H1 (cell line): ENCODE results near the gene ZNF726. TPM values are rescaled to one million over a fixed set of nuclear protein-coding genes. Genes with fewer than 3 reads are reported as not detected.
"Not testable (repeated sequence)": the region's sequence is repeated elsewhere in the genome, so short reads cannot be mapped to it uniquely, and the experiment has no call there.

Source experiments
- CTCF ChIA-PET: fragments of 300-600 bp; sonication (Branson Sonifier 250); formaldehyde crosslinking; loops from one replicate; lab custom pipeline; 2021; ENCODE audit not compliant: partially characterized antibody; lab: Charles Lee
- POLR2A ChIA-PET: fragments of 300-600 bp; sonication (Branson Sonifier 250); formaldehyde crosslinking; loops from one replicate; lab custom pipeline; 2021; ENCODE audit warnings: inconsistent platforms; ENCODE audit not compliant: partially characterized antibody; lab: Charles Lee
- DNase-seq, 2 experiments: peaks; one replicate each; pipeline versions ENCODE4 v3.0.0 to v3.0.0-alpha.2; 2010 to 2022; ENCODE audit warnings: low spot score in 2 of 2, low read depth in 1 of 2, mixed read lengths in 1 of 2
- FAIRE-seq: peaks from 2 replicates; lab custom pipeline; 2011; peaks lifted over from hg19 to GRCh38; lab: Jason Lieb, UNC
- H2AFZ ChIP-seq: 2 replicates; pipeline ENCODE4 v1.8.1; 2012; ENCODE audit warnings: low read length, inconsistent platforms
- H2AK5ac ChIP-seq: 2 replicates; pipeline ENCODE4 v1.6.1; 2013; ENCODE audit warnings: low read depth, low read length
- H2BK120ac ChIP-seq: replicated peaks from 2 replicates; pipeline ENCODE3; 2013; ENCODE audit warnings: low read depth, low read length, inconsistent platforms
- H2BK12ac ChIP-seq: 2 replicates; pipeline ENCODE4 v1.6.1; 2013; ENCODE audit warnings: low read depth, low read length
- H2BK15ac ChIP-seq: 2 replicates; pipeline ENCODE4 v1.6.1; 2013; ENCODE audit warnings: low read length
- H2BK20ac ChIP-seq: 2 replicates; pipeline ENCODE4 v1.6.1; 2013; ENCODE audit warnings: low read length
- H2BK5ac ChIP-seq: 2 replicates; pipeline ENCODE4 v1.6.1; 2013; ENCODE audit warnings: low read depth, low read length
- H3K14ac ChIP-seq: 2 replicates; pipeline ENCODE4 v1.6.1; 2013; ENCODE audit warnings: inconsistent platforms; ENCODE audit not compliant: insufficient read length
- H3K18ac ChIP-seq: 2 replicates; pipeline ENCODE4 v1.6.1; 2013; ENCODE audit warnings: low read length; ENCODE audit errors: extremely low read depth
- H3K23ac ChIP-seq: 2 replicates; pipeline ENCODE4 v1.6.1; 2013; ENCODE audit warnings: inconsistent platforms; ENCODE audit not compliant: insufficient read length
- H3K23me2 ChIP-seq: 2 replicates; pipeline ENCODE4 v1.6.1; 2013; ENCODE audit warnings: low read depth, low read length
- H3K27ac ChIP-seq: 2 replicates; pipeline ENCODE4 v1.6.1; 2011; ENCODE audit warnings: low read depth, low read length, inconsistent platforms
- H3K27me3 ChIP-seq, 4 experiments: replicated peaks in 1 of 4; 1 replicate in 1 of 4; 2 replicates in 3 of 4; pipeline versions ENCODE4 v1.6.1 to v1.8.1; 2011 to 2013; ENCODE audit warnings: low read length in 3 of 4, mild to moderate bottlenecking in 3 of 4, inconsistent platforms in 2 of 4, mixed read lengths in 2 of 4, moderate library complexity in 1 of 4; ENCODE audit not compliant: control insufficient read depth in 3 of 4, insufficient read depth in 3 of 4; ENCODE audit errors: extremely low read depth in 1 of 4
- H3K36me3 ChIP-seq, 4 experiments: 2 replicates each; pipeline versions ENCODE4 v1.6.1 to v1.8.1; 2011 to 2013; ENCODE audit warnings: mild to moderate bottlenecking in 4 of 4, low read length in 3 of 4, moderate library complexity in 2 of 4, control low read depth in 1 of 4, inconsistent platforms in 1 of 4; ENCODE audit not compliant: insufficient read depth in 4 of 4, control insufficient read depth in 2 of 4
- H3K4ac ChIP-seq: replicated peaks from 2 replicates; pipeline ENCODE3; 2013; ENCODE audit warnings: low read length, low read depth, mixed read lengths, inconsistent platforms; ENCODE audit not compliant: insufficient read length
- H3K4me1 ChIP-seq, 4 experiments: replicated peaks in 1 of 4; 1 replicate in 1 of 4; 2 replicates in 3 of 4; pipeline versions ENCODE4 v1.6.1 to v1.8.1; 2011 to 2013; ENCODE audit warnings: low read length in 3 of 4, inconsistent platforms in 2 of 4, mixed read lengths in 1 of 4; ENCODE audit not compliant: insufficient read depth in 4 of 4, control insufficient read depth in 3 of 4
- H3K4me2 ChIP-seq, 2 experiments: 2 replicates each; pipeline versions ENCODE4 v1.6.1 to v1.8.1; 2011 to 2013; ENCODE audit warnings: low read depth in 2 of 2, low read length in 2 of 2, control low read depth in 1 of 2, inconsistent platforms in 1 of 2, mild to moderate bottlenecking in 1 of 2; ENCODE audit not compliant: insufficient read depth in 1 of 2
- H3K4me3 ChIP-seq, 4 experiments: fragments of 200-600, 300-600 bp in 1 of 4; sonication (generic), shearing (Covaris generic), sonication (Bioruptor Twin) in 1 of 4; 2 replicates each; pipeline versions ENCODE4 v1.5.1 to v1.8.1; 2011 to 2016; ENCODE audit warnings: low read length in 4 of 4, low read depth in 3 of 4, control low read depth in 2 of 4, inconsistent platforms in 2 of 4, mild to moderate bottlenecking in 2 of 4, mixed read lengths in 1 of 4, moderate library complexity in 1 of 4; ENCODE audit not compliant: insufficient read depth in 2 of 4; ENCODE audit errors: extremely low read depth in 1 of 4
- H3K56ac ChIP-seq: replicated peaks from 2 replicates; pipeline ENCODE3; 2013; ENCODE audit warnings: low read depth, mild to moderate bottlenecking, mixed read lengths, low read length, inconsistent platforms; ENCODE audit not compliant: insufficient read length
- H3K79me1 ChIP-seq: 2 replicates; pipeline ENCODE4 v1.6.1; 2013; ENCODE audit warnings: low read depth, low read length, control low read depth
- H3K79me2 ChIP-seq, 2 experiments: 2 replicates each; pipeline versions ENCODE4 v1.6.1 to v1.8.1; 2012 to 2013; ENCODE audit warnings: low read length in 2 of 2, mild to moderate bottlenecking in 2 of 2, inconsistent platforms in 1 of 2; ENCODE audit not compliant: insufficient read depth in 2 of 2, control insufficient read depth in 1 of 2
- H3K9ac ChIP-seq, 4 experiments: replicated peaks in 1 of 4; 1 replicate in 1 of 4; 2 replicates in 3 of 4; pipeline versions ENCODE4 v1.6.1 to v1.8.1; 2011 to 2013; ENCODE audit warnings: low read depth in 3 of 4, low read length in 3 of 4, control low read depth in 2 of 4, mild to moderate bottlenecking in 2 of 4, moderate library complexity in 2 of 4, inconsistent platforms in 1 of 4; ENCODE audit errors: extremely low read depth in 1 of 4
- H3K9me3 ChIP-seq, 2 experiments: 2 replicates each; pipeline versions ENCODE4 v1.6.1 to v1.8.1; 2012 to 2013; ENCODE audit warnings: mild to moderate bottlenecking in 2 of 2, moderate library complexity in 2 of 2, control low read depth in 1 of 2, inconsistent platforms in 1 of 2, low read depth in 1 of 2, low read length in 1 of 2, mixed read lengths in 1 of 2; ENCODE audit not compliant: insufficient read depth in 2 of 2
- H4K20me1 ChIP-seq, 2 experiments: replicated peaks in 1 of 2; 2 replicates each; pipeline versions ENCODE3 to v1.8.1; 2011 to 2013; ENCODE audit warnings: inconsistent platforms in 2 of 2, low read length in 2 of 2, mild to moderate bottlenecking in 1 of 2; ENCODE audit not compliant: insufficient read depth in 2 of 2, control insufficient read depth in 1 of 2
- H4K5ac ChIP-seq: 2 replicates; pipeline ENCODE4 v1.6.1; 2013; ENCODE audit warnings: low read length, low read depth, mixed read lengths, inconsistent platforms; ENCODE audit not compliant: insufficient read length
- H4K8ac ChIP-seq: 2 replicates; pipeline ENCODE4 v1.8.0; 2013; ENCODE audit warnings: mild to moderate bottlenecking, moderate library complexity, low read length, inconsistent platforms; ENCODE audit not compliant: insufficient read depth; ENCODE audit errors: extremely low read depth
- H4K91ac ChIP-seq: replicated peaks from 2 replicates; pipeline ENCODE3; 2013; ENCODE audit warnings: low read length, mixed read lengths, inconsistent platforms; ENCODE audit not compliant: insufficient read length
- WGBS, 2 experiments: shearing (Covaris generic) in 1 of 2; methylation state at CpG; one replicate each; pipeline versions ENCODE4 v1.1.6 to v1.1.7; 2013 to 2015; ENCODE audit warnings: low lambda C conversion rate in 2 of 2, mixed read lengths in 2 of 2, inconsistent platforms in 1 of 2, low coverage in 1 of 2, missing lambda C conversion rate in 1 of 2; ENCODE audit not compliant: insufficient replicate concordance in 2 of 2, insufficient coverage in 1 of 2, insufficient read length in 1 of 2; ENCODE audit errors: extremely low coverage in 1 of 2, missing lambda C conversion rate in 1 of 2; 5-methylcytosine and 5-hydroxymethylcytosine counted together
- polyA plus RNA-seq, 7 experiments: library from polyadenylated mRNA; depleted of rRNA in 3 of 7; stranded (reverse) in 5 of 7; unstranded in 2 of 7; fragments of >200 nt in 5 of 7; fragments of 200-250 nt in 2 of 7; gene quantifications; 1 replicate in 5 of 7; 2 replicates in 1 of 7; 4 replicates in 1 of 7; pipeline versions ENCODE4 v1.2.1 to v1.2.3, GENCODE V29; 2011 to 2013; ENCODE audit warnings: missing spikeins in 2 of 7, mixed read lengths in 2 of 7
- total RNA-seq: library from RNA; stranded (reverse); fragmentation: NEBNext Ultra II Directional; extraction: Animal tissue kit (Norgen Biotek cat#: 25700); gene quantifications from 2 replicates; pipeline ENCODE4 v1.2.1, GENCODE V29; 2021

Gene ZNF726
- total and polyA plus RNA-seq, 2 of the 8 experiments (the other 6 are each of a cell fraction or from before 2014, with no cell fraction given) = not detected

GRCh38 chr19:23977256-23977655, 62.6 kb downstream of the ZNF726 start:
- H2BK12ac ChIP-seq, H2BK15ac ChIP-seq, H3K4me3 ChIP-seq, H3K23ac ChIP-seq, H2BK5ac ChIP-seq, H3K18ac ChIP-seq, H3K36me3 ChIP-seq, POLR2A ChIA-PET, H3K4me2 ChIP-seq, CTCF ChIA-PET, H4K5ac ChIP-seq, H3K27me3 ChIP-seq, H3K79me1 ChIP-seq, H2BK120ac ChIP-seq, DNase-seq, H3K56ac ChIP-seq, H4K8ac ChIP-seq, H3K14ac ChIP-seq, FAIRE-seq, H2AFZ ChIP-seq, H3K9ac ChIP-seq, H3K79me2 ChIP-seq, H3K4ac ChIP-seq, H3K4me1 ChIP-seq, H2BK20ac ChIP-seq, H4K20me1 ChIP-seq, H4K91ac ChIP-seq, H3K23me2 ChIP-seq, H2AK5ac ChIP-seq, H3K27ac ChIP-seq: not testable (repeated sequence)
- 79% methylated on average over 3 of the region's 3 CpGs; no CpG with 5 or more reads in 1 of the 2 experiments for WGBS, 2 experiments
- H3K9me3 ChIP-seq = peaks cover 62 to 81% of the 10 kb centered on the region in 2 experiments
